ENCODE results near the gene CORIN.

- no peak for TF ChIP-seq CTCF (IDR thresholded peaks at IDR 0.05)
- TF ChIP-seq POLR2A (IDR thresholded peaks at IDR 0.05), result no peak
Observed at GRCh38 chr4:47654972-47655693, 182.7 kb downstream of the CORIN start.
